Ovary (tissue), 9 donors: ENCODE results near the gene MAN1A1. TPM values are rescaled to one million over a fixed set of nuclear protein-coding genes. Genes with fewer than 3 reads are reported as not detected.
"Not testable (repeated sequence)": the region's sequence is repeated elsewhere in the genome, so short reads cannot be mapped to it uniquely, and the experiment has no call there.

Experiments used
- DNase-seq, 5 donors: peaks; one replicate each; pipeline ENCODE4 v3.0.0-alpha.2; 2019 to 2020
- H3K27ac ChIP-seq, 2 donors: fragments of 200-600 bp; one replicate each; pipeline versions ENCODE4 v1.5.1 to v1.8.0; 2019 to 2022
- H3K27me3 ChIP-seq: fragments of 200-600 bp; one replicate; pipeline ENCODE4 v1.8.0; 2022
- H3K36me3 ChIP-seq: fragments of 200-600 bp; sonication (generic); one replicate; pipeline ENCODE4 v1.5.1; 2019
- H3K4me1 ChIP-seq: one replicate; pipeline ENCODE4 v1.8.1; 2013; ENCODE audit warnings: mild to moderate bottlenecking, moderate library complexity; ENCODE audit not compliant: insufficient read depth
- H3K4me3 ChIP-seq: fragments of 200-600 bp; sonication (generic); one replicate; pipeline ENCODE4 v1.5.1; 2017
- H3K9me3 ChIP-seq, 2 donors: fragments of 200-600 bp in 1 of 2; sonication (generic) in 1 of 2; one replicate each; pipeline versions ENCODE4 v1.5.1 to v1.8.1; 2013 to 2019; ENCODE audit warnings: mild to moderate bottlenecking in 1 of 2, moderate library complexity in 1 of 2
- EP300 ChIP-seq: sonication (generic); formaldehyde crosslinking; IDR thresholded peaks from one replicate; pipeline ENCODE4 v1.6.1; 2017; ENCODE audit warnings: antibody characterized with exemption
- POLR2A ChIP-seq: fragments of 450-650 bp; IDR thresholded peaks from one replicate; pipeline ENCODE4 v1.6.1; 2017; ENCODE audit warnings: antibody characterized with exemption, mild to moderate bottlenecking, moderate library complexity
- WGBS, 3 donors: extraction: QIAGEN DNeasy Blood & Tissue Kit in 1 of 3; methylation state at CpG; one replicate each; pipeline versions ENCODE4 v1.1.5 to v1.1.7; 2013 to 2017; 5-methylcytosine and 5-hydroxymethylcytosine counted together
- intact Hi-C, 4 donors: fragments of 100-400 bp; cut with DNase I; formaldehyde crosslinking; loops; one replicate each; pipeline versions ENCODE4 v1.11.0 to v1.15.1; 2022 to 2023
- polyA plus RNA-seq, 2 donors: library from polyadenylated mRNA; stranded (reverse); fragments of 200-250 nt in 1 of 2; fragments of 350-450 nt in 1 of 2; fragmentation: Illumina TruSeq in 1 of 2; extraction: RNeasy Lipid Tissue Mini Kit (QIAGEN cat#74804) in 1 of 2; gene quantifications; one replicate each; pipeline ENCODE4 v1.2.3, GENCODE V29; 2013 to 2014
- total RNA-seq, 7 donors: library from RNA; depleted of rRNA in 2 of 7; stranded (reverse); fragments of >200 nt in 2 of 7; fragmentation: NEBNext Ultra II Directional in 3 of 7; extraction: Animal tissue kit (Norgen Biotek cat#: 25700) in 3 of 7; gene quantifications; one replicate each; pipeline versions ENCODE4 v1.1.0 to v1.2.4, GENCODE V29; 2016 to 2023
- TF ChIP-seq, protein P1 (sequence below), 3 donors: fragments of 450-650 bp in 2 of 3; fragments of 200-600 bp in 1 of 3; IDR thresholded peaks; one replicate each; pipeline versions ENCODE4 v1.5.1 to v1.8.0; 2016 to 2022; ENCODE audit warnings: antibody characterized with exemption in 3 of 3, mild to moderate bottlenecking in 1 of 3
- donor health status: DM: no; HTN: no; CAD: no; lungs with moderate emphysema.
- donor health status: DM: no; HTN: no; CAD: no.
- donor health status: Bipolar disorder and iron deficiency.
- donor health status: DM: yes; HTN: yes; CAD: no.
- donor health status: DM: no; HTN: no; CAD: no.
- donor health status: DM: yes; HTN: yes; CAD: no.

MAN1A1 gene
- total and polyA plus RNA-seq, 9 donors = 22.1 to 49.6 (median 31.8) TPM

- Histone ChIP-seq H3K27me3 (no peaks in the 10 kb centered on the region), H3K9me3 (peaks cover 0 to 2% of the 10 kb centered on the region in 2 donors)
- intact Hi-C loops = no loop called here
These were observed 34.9 kb upstream of the MAN1A1 start for GRCh38 chr6:119384444-119384843.

GRCh38 chr6:119379809-119380208, 30.2 kb upstream of the MAN1A1 start:
- no peak for DNase-seq

More at GRCh38 chr6:119384444-119384843, 34.9 kb upstream of the MAN1A1 start:
- H3K36me3 ChIP-seq = no peaks in the 10 kb centered on the region
- TF ChIP-seq, protein P1, sequence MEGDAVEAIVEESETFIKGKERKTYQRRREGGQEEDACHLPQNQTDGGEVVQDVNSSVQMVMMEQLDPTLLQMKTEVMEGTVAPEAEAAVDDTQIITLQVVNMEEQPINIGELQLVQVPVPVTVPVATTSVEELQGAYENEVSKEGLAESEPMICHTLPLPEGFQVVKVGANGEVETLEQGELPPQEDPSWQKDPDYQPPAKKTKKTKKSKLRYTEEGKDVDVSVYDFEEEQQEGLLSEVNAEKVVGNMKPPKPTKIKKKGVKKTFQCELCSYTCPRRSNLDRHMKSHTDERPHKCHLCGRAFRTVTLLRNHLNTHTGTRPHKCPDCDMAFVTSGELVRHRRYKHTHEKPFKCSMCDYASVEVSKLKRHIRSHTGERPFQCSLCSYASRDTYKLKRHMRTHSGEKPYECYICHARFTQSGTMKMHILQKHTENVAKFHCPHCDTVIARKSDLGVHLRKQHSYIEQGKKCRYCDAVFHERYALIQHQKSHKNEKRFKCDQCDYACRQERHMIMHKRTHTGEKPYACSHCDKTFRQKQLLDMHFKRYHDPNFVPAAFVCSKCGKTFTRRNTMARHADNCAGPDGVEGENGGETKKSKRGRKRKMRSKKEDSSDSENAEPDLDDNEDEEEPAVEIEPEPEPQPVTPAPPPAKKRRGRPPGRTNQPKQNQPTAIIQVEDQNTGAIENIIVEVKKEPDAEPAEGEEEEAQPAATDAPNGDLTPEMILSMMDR (IDR thresholded peaks at IDR 0.05) = no peak
- no peak for TF ChIP-seq POLR2A
- no peak for TF ChIP-seq EP300
- no peak overlapping the region for H3K4me3 ChIP-seq
- no peaks in the 10 kb centered on the region for H3K4me1 ChIP-seq
- DNase-seq = no peak
- H3K27ac ChIP-seq = no peak overlapping the region

GRCh38 chr6:119377043-119377442, 27.5 kb upstream of the MAN1A1 start:
- H3K27ac ChIP-seq, intact Hi-C loops, H3K4me3 ChIP-seq, DNase-seq, H3K27me3 ChIP-seq, H3K36me3 ChIP-seq, H3K9me3 ChIP-seq, H3K4me1 ChIP-seq: not testable (repeated sequence)
- WGBS, 3 donors = 92 to 100% (median 98%) methylated on average over 1 of the region's 1 CpG

More at GRCh38 chr6:119379809-119380208, 30.2 kb upstream of the MAN1A1 start:
- intact Hi-C loops = no loop called here
- H3K36me3 ChIP-seq = no peaks in the 10 kb centered on the region
- peaks cover 0 to 2% of the 10 kb centered on the region in 2 donors for H3K9me3 ChIP-seq
- no peaks in the 10 kb centered on the region for H3K27me3 ChIP-seq
- no peak for TF ChIP-seq POLR2A
- TF ChIP-seq, protein P1 (IDR thresholded peaks at IDR 0.05) = no peak
- no peak for TF ChIP-seq EP300
- H3K27ac ChIP-seq = no peak overlapping the region
- H3K4me1 ChIP-seq = no peaks in the 10 kb centered on the region
- no peak overlapping the region for H3K4me3 ChIP-seq

- H3K27ac ChIP-seq = no peak overlapping the region
- no peak for DNase-seq
These were observed 20.5 kb upstream of the MAN1A1 start for GRCh38 chr6:119370080-119370479.

GRCh38 chr6:119368921-119369320, 19.4 kb upstream of the MAN1A1 start:
- no peak for DNase-seq
- no peak for TF ChIP-seq POLR2A
- TF ChIP-seq, protein P1 (IDR thresholded peaks at IDR 0.05) = no peak
- TF ChIP-seq EP300 = no peak
- H3K4me1 ChIP-seq = no peaks in the 10 kb centered on the region
- no peak overlapping the region for H3K27ac ChIP-seq
- WGBS, 3 donors = 90 to 92% (median 90%) methylated on average over 6 of the region's 6 CpGs
- intact Hi-C loops = no loop called here
- no peaks in the 10 kb centered on the region for H3K9me3 ChIP-seq
- no peaks in the 10 kb centered on the region for H3K36me3 ChIP-seq
- no peak overlapping the region for H3K4me3 ChIP-seq
- H3K27me3 ChIP-seq = no peaks in the 10 kb centered on the region

More at GRCh38 chr6:119370080-119370479, 20.5 kb upstream of the MAN1A1 start:
- H3K4me3 ChIP-seq = no peak overlapping the region
- H3K27me3 ChIP-seq = no peaks in the 10 kb centered on the region
- 90 to 96% (median 93%) methylated on average over 3 of the region's 3 CpGs for WGBS, 3 donors
- no peaks in the 10 kb centered on the region for H3K4me1 ChIP-seq
- H3K9me3 ChIP-seq = no peaks in the 10 kb centered on the region
- intact Hi-C loops = no loop called here
- H3K36me3 ChIP-seq = no peaks in the 10 kb centered on the region
- no peak for TF ChIP-seq EP300
- TF ChIP-seq POLR2A = no peak
- TF ChIP-seq, protein P1 (IDR thresholded peaks at IDR 0.05) = no peak
